Neural progenitor cell (in vitro differentiated cells): ENCODE results near the gene KAZN.

ENCODE experiments used
- EZH2phosphoT487 ChIP-seq: fragments of 200-600 bp; sonication (generic); IDR thresholded peaks from 2 replicates; pipeline ENCODE4 v1.6.1; 2017; ENCODE audit warnings: antibody characterized with exemption
- TF ChIP-seq, protein P1 (sequence below): fragments of 200-600 bp; sonication (generic); IDR thresholded peaks from 2 replicates; pipeline ENCODE4 v1.5.1; 2017; ENCODE audit warnings: antibody characterized with exemption, mild to moderate bottlenecking

GRCh38 chr1:14924455-14925331 is 326.2 kb downstream of the KAZN start:
- TF ChIP-seq, protein P1, sequence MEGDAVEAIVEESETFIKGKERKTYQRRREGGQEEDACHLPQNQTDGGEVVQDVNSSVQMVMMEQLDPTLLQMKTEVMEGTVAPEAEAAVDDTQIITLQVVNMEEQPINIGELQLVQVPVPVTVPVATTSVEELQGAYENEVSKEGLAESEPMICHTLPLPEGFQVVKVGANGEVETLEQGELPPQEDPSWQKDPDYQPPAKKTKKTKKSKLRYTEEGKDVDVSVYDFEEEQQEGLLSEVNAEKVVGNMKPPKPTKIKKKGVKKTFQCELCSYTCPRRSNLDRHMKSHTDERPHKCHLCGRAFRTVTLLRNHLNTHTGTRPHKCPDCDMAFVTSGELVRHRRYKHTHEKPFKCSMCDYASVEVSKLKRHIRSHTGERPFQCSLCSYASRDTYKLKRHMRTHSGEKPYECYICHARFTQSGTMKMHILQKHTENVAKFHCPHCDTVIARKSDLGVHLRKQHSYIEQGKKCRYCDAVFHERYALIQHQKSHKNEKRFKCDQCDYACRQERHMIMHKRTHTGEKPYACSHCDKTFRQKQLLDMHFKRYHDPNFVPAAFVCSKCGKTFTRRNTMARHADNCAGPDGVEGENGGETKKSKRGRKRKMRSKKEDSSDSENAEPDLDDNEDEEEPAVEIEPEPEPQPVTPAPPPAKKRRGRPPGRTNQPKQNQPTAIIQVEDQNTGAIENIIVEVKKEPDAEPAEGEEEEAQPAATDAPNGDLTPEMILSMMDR, result no peak
- TF ChIP-seq EZH2phosphoT487, result peak; percentile 24
